A673 (cell line): Measurements from ENCODE around the gene CCDC24.

Experiments
- CTCF ChIP-seq: fragments of 300-800, 200-600 bp; sonication (generic); conservative IDR thresholded peaks from 2 replicates; pipeline ENCODE4 v1.5.1; 2017; ENCODE audit warnings: low read depth, mild to moderate bottlenecking, antibody characterized with exemption, low read length, moderate library complexity, mixed read lengths
- EZH2 ChIP-seq: fragments of 200-600 bp; sonication (generic); IDR thresholded peaks from 2 replicates; pipeline ENCODE4 v1.6.1; 2017; ENCODE audit warnings: borderline replicate concordance, low read depth, mild to moderate bottlenecking, mixed read lengths, antibody characterized with exemption, low read length; ENCODE audit not compliant: poor library complexity, severe bottlenecking

GRCh38 chr1:44019466-44019948, 28.1 kb downstream of the CCDC24 start:
- TF ChIP-seq CTCF (no peak), EZH2 (no peak)
